ENCODE measurements around the gene ZNF646.

ZNF646 gene

DNA sequence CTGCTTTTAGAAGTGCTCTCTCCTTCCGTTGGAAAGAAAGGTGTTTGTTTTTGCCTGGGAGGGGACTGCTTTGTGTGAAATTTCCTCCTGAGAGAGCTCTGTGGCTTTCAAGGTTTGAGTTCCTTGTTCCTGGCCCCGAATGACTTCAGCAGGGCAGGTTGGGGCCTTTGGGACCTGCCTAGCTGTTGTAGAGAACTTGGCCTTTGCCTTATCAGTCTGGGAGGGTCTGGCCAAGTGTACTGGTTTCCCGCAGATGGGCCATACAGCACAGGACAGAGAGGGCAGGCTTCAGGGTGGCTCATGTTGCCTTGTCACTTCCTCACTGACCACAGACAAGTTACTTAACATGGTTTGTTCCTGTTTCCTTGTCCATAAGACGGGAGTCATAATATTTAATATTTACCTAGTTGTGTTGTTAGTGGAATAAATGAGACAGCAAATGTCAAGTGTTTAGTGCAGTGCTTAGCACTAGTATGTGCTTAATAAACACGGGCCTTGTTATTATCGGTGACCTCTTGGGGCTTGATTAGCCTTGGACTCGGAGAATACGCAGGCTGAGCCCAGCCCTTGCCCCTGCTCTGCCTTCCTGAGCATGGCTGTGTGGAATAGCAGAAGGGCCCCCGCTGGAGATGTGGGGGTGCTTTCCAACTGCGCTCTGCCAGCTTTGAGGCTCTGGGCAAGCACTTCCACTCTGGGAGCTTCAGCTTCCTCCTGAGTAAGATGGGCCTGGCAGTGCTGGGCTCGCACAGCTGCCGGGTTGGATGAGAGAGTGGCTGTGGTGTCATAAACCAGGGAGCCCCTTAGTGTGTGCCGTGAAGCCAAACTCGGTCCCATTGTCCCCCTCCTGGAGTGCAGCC is 54.7 kb downstream of the ZNF646 start:
- DNase-seq (ENCODE audit: low read depth in 1 of 2, low spot score in 1 of 2), result no peak

DNA sequence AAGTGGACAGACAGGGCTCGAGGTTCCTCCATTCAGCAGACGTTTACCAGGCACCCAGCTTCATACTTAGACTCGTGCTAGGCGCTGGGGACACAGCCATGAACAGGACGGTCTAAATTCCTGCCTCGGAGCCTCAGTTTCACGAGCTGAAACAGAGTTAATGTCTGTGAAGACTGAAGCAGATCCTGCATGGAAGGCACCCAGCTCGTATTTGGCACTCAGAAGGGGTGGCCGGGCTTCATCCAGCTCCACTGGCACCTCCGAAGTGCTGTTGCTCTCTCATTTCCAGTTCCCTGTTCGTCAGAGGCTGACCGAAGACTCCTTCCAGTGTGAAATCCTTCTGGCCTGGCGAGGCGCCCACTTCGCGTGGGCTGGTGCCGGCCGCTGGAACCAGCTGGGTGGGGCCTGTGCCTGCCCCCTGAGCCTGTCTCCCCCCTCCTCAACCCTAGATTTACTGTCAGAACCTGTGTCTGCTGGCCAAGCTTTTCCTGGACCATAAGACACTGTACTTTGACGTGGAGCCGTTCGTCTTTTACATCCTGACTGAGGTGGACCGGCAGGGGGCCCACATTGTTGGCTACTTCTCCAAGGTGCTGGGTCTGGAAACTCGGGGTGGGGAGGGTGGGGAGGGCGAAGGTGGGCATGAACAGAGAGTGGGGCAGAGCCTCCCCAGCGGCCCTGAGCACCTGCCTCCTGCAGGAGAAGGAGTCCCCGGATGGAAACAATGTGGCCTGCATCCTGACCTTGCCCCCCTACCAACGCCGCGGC is 55.5 kb downstream of the ZNF646 start:
- no peak for DNase-seq (ENCODE audit: low read depth in 1 of 2, low spot score in 1 of 2)

- no peak for DNase-seq (ENCODE audit: low read depth in 1 of 2, low spot score in 1 of 2)
Measured at GRCh38 chr16:31130336-31130891, 56.2 kb downstream of the ZNF646 start.

- no peak for DNase-seq (ENCODE audit: low read depth in 1 of 2, low spot score in 1 of 2)
Measured at GRCh38 chr16:31130899-31131298, 56.7 kb downstream of the ZNF646 start.

GRCh38 chr16:31131416-31131815 is 57.2 kb downstream of the ZNF646 start:
- DNase-seq (ENCODE audit: low read depth in 1 of 2, low spot score in 1 of 2), result no peak

DNA sequence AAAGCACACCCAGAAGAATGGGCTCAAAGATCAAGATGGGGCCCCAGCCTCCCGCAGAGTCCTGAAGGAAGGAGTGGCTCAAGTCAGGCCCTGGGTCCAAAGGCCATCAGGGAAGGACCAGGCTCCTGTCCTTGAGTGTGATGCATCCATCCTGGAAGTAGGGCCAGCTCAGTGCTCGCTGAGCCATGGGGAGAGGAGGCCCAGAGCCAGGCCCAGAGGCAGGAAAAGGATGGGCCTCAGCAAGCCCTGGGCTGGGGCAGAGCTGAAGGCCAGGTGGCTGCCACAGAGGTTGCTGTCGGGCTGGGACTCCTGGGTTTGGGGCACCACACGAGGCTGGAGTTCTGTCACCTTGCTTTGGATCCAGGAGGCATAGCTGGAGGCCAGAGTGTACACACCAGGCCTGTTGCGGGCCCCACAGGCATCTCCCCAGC is 57.6 kb downstream of the ZNF646 start:
- no peak for DNase-seq (ENCODE audit: low read depth in 1 of 2, low spot score in 1 of 2)

DNA sequence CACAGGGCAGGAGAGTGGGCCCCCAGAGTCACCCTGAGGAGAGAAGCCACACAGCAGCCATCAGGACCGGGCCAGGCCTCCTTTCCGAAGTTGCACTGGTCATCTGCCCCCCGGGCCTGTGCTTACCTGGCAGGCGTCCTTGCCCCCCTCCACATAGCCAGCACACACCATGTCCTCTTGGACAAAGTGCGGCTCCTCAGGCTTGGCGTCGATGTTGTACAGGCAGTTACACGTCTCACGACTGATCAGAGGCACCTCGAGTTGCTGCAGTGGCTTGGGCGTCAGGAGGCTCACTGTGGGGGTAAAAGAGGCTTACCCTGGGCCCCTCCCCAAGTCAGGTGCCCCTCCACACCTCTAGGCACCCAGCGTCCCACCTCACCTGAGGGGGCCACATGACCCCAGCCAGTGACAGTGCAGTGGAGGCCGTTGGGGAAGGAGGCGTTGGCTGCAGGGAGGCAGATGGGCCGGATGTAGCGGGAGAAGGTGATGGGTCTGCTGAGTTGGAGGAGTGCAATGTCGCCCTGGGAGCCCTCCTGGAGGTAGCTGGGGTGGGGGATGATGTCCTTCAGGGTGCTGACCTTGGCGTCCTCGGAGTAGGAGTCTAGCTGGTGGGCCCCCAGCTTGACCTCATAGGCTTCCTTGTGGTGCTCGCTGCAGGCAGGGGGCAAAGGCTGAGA is 58.2 kb downstream of the ZNF646 start:
- no peak for DNase-seq (ENCODE audit: low read depth in 1 of 2, low spot score in 1 of 2)

DNA sequence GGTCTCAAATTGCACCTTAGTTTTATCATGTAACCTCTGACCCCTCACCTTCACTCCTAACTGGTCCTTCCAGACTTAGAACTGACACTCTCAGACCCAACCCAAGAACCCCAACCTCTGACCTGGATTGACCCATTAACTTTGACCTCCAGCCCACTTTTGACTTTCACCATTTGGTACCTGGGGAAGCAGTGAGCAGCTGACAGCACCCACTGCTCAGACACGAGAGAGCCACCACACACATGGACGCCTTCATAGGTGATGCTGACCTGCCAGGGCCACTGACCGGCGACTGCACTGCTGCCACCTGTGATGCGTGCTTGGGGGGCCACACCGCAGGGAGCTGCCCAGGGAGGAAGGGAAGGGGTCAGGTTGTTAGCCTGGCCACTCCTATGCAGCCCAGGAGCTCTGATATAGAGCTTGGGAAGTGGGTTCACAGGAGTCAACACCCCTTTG is 58.9 kb downstream of the ZNF646 start:
- DNase-seq (ENCODE audit: low read depth in 1 of 2, low spot score in 1 of 2), result no peak

Data from activated CD4-positive, alpha-beta T cell treated with anti-CD3 and anti-CD28 coated beads, Interleukin-2, amount 50 U/mL, for 24 hours (primary cell).